Renal cortex interstitium (tissue), 11 donors: ENCODE measurements around the gene OTULIN. TPM values are rescaled to one million over a fixed set of nuclear protein-coding genes. Genes with fewer than 3 reads are reported as not detected.

ENCODE experiments used
- DNase-seq, 11 donors: peaks; one replicate each; pipeline ENCODE4 v3.0.0-alpha.2; 2013; ENCODE audit warnings: low read depth in 9 of 11, low spot score in 4 of 11; ENCODE audit errors: extremely low read depth in 1 of 11
- polyA plus RNA-seq, 3 donors: library from polyadenylated mRNA; unstranded; fragments of 120-200 nt; gene quantifications; one replicate each; pipeline ENCODE4 v1.2.1, GENCODE V29; 2013; ENCODE audit not compliant: insufficient read length in 3 of 3

The OTULIN gene
- polyA plus RNA-seq, 3 donors, result 18.2 to 20.5 (median 19.4) TPM

DNA sequence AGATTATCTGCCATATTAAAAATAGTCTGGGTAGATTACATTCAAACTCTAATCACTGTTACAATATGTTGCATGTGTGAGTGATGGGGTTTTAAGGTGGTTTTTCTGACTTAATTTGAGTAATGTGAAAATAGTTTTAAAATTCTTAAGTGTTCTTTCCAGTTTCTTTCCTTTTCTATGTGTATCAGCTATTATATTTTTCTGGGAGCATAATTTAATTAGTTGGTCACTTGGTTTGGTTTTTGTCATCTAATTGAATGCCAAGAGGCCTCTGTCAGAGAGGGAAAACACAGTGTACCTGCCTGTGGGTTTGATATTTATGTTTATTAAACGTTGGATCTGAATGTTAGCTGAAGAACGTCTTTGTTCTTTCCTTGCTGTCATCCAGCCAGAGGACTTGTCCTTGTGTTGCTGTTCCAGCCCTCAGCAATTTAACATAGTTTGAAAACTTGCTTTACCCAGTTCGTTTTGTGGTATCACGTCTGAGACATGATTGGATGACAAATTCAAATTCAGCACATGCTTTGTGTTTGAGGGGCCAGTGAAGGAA is 19.5 kb downstream of the OTULIN start:
- no peak for DNase-seq

GRCh38 chr5:14684757-14685156 is 20.2 kb downstream of the OTULIN start:
- DNase-seq, result no peak

DNA sequence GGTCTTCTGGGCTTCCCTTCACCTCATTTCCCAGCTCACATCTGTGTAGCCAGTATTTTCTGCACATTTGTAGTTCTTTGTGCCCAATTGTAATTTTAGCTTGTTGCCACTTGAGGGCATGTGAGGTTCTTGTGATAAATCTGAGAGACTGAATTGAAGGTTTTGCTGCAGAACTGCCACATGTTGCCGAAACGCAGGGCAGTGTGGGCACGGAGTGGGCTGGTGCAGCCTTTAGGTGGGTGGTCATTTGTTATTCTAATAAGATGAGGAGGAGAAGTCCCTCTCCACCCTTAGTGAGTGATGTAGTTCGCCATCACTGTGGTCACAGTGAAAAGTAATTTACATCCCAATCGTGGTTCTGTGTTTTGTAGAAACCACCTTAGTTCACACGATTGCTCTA is 21.2 kb downstream of the OTULIN start:
- DNase-seq, result peak in 2 of 11 donors; percentile 28 to 34

GRCh38 chr5:14686517-14686916 is 22.0 kb downstream of the OTULIN start:
- DNase-seq, result no peak

DNA sequence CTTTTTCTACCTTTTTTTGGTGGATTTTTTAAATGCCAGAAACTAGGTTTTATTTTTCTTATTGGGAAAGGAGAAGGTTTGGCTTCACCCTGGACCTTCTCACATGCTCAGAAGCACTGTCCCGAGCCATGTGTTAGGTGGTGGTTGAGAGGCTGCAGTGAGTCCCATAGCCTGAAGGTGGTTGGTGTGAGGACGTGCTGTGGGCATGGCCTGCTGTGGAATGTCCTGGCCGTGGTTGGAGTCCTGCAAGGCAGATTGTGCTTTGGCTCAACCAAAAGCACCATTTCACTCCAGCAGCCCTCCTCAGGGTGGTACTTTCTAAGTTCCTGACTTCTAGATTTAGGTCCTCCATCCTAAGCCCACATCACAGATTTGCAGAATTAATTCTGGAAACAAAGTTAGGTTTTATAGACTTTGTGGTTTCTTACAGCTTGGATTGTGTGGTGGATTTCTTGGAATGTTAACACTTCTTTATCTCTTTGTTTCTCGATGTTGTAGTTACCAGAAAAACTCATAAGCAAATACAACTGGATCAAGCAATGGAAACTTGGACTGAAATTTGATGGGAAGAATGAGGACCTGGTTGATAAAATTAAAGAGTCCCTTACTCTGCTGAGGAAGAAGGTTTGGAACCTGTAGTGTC is 22.6 kb downstream of the OTULIN start:
- no peak for DNase-seq

- DNase-seq, result no peak
These were observed 28.6 kb downstream of the OTULIN start for GRCh38 chr5:14693070-14693469.

- DNase-seq, result no peak
These were observed 30.6 kb downstream of the OTULIN start for GRCh38 chr5:14695152-14695551.

- DNase-seq, result no peak
These were observed 31.5 kb downstream of the OTULIN start for GRCh38 chr5:14696057-14696456.

DNA sequence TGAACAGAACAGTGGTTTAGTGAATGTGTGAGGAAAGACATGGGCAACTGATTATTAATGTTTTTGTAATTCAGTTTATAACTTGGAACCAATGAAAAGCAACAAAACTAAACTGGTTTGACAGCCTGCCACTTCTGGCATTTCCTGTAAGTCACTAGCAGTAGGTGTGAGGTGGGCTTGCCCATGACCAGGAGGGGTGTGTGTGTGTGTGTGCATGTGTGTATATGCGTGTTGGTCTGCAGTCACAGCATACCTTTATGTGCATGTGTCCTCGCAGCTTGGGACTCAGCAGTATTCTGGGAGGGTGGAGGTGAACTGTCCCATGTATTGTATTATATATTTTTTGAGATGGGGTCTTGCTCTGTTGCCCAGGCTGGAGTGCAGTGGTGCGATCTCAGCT is 32.3 kb downstream of the OTULIN start:
- no peak for DNase-seq

- DNase-seq, result no peak
These were observed 34.0 kb downstream of the OTULIN start for GRCh38 chr5:14698495-14698894.

DNA sequence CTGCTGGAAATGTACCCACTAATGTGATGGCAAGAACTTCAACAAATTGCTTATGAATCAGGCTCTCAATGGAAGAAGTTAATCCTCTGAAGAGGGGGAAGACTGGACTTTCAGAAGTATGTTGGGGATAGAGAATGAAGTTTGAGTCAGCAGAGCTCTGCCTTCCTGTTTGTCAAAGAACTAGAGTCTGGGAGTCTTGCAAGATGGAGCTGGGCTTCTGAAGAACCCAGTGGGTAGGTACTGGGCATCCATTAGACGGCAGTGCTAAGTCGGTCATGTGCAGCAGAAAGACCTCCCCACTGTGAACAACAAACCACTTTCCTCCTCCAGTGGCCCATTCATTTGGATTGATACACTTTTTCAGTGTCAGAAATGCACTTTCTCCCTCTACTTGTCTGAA is 34.6 kb downstream of the OTULIN start:
- DNase-seq, result no peak

- DNase-seq, result no peak
These were observed 35.4 kb downstream of the OTULIN start for GRCh38 chr5:14699807-14700400.

DNA sequence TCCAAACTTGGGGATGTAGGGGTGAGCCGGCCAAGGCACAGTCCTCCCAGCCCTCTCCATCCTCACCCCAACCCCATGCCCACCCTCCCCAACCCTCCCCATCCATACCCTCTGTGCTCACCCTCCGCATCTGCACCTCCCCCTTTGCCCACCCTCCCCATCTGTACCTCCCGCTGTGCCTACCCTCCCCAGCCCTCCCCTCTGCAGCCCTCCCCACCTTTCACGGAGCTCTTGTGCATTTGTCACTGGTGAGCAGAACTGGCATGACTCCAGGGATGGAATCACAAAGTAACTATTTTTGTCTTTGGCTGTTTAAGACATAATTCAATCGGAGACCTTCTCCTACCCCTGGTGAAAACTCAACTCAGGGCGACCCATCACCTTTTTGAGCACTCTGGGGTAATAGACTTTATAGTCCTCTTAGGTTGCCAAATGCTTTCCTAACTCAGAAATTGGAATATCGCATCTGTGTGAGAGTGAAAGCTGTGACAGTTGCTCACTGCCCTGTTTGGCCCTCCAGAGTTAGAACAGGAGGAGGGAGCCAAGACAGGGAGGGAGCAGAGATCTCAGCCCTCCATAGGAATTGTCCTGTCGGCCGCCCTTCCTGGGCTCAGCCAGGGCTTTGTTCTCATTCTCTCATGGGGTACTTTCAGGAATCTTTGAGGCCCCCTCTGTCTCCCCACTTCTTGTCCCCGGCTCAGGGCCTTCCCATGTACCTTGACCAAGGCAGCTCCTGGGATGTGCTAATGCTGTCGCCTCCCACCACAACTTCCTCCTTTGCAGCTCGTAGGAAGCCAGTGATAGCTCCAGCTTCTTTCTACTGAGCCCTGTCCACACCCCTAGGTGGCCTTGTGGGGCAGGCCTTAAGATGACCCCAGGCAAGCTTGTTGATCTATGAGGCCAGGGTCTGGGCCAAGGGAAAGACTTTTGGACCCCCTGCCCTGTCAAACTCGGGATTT is 36.2 kb downstream of the OTULIN start:
- DNase-seq, result no peak

GRCh38 chr5:14701556-14701955 is 37.0 kb downstream of the OTULIN start:
- DNase-seq, result no peak

DNA sequence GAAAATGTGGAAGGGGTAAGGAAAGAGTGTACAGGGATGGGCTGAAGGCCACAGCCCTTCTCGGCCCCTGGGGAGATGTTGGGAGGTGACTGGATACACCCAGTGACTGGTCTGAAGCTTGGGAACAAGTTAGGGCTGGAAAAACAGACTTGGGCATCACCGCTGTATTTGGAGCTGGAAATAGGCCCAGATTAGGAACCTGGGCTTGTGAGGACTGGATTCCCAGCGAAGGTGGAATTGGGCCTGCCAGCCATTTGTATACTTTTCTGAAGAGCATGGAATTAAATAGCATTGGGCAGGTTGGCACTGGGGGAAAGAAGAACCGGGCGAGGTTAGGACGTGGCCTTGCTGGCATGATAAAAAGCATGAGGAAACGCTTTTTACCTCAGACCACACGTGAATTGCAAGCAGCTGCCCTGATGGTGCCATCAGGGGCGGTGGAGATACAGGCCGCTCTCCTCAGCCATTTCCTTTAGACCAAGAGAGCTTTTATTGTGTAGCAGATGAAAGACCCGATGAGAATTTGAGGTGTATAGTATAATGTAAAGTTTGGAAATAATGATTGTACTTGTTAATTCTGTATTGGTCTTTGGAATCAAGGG is 37.8 kb downstream of the OTULIN start:
- no peak for DNase-seq

DNA sequence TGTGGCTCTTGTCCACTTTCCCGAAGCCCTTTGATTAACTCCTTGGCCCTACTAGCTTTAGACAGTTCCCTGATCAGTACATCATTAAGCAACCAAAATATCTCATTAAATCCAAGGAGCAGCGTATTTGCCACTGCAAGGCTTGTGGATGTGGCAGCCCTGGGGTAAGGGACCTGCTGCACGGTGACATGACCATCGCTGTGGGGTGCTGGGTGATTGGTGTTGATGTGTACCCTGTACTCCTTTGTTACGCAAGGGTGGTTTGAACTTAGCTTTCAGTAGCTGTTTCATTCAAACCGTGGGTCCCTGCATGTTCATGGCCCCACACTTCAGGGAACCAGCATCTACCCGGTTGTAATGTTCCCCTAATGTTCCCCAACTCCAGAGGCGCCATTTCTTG is 41.0 kb downstream of the OTULIN start:
- no peak for DNase-seq

- no peak for DNase-seq
These were observed 42.1 kb downstream of the OTULIN start for GRCh38 chr5:14706615-14707021.

DNA sequence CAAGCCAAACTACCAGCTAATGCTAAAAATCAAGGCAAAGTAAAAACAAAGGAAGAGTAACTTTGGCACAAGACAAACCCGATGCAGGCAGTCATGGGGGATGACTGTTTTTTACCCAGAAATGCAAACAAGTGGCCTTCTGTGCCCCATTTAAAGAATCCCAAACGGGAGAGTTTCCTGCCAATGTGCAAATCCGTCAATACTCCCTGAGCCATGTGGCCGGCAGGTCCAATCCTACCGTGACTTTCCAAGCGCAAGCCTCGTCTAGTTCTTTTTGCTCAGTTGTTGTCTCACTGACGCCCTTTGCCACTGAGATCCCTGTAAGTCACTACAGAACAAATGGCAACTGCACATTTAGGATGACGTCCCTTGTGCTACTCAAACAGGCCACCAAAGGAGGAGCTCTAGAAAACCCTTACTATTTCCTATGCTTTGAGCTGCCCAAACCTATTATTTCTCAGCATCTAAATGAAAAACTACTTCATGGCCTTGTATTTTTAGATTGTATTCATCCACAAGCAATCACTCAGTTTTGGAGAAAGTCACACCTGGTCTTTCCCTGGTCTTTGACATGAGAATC is 43.4 kb downstream of the OTULIN start:
- DNase-seq, result no peak

DNA sequence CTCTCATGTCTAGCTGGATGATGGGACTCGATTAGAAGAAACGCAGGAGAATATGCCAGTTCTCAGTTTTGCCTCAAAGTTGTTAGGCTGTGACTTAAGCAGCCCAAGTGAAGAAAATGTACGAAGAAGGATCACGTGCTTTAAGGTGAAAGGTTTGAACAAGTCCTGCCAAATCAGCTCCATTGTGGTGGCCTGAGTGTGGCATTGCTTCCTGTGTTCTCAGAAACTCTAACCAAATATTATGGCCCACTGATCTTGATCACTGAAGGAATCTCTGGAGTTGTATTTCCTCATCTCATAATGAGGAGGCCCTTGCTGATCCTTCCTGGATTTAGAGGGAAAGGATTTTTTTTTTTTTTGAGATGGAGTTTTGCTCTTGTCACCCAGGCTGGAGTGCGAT is 44.0 kb downstream of the OTULIN start:
- DNase-seq, result no peak
